MCF 10A (cell line): Measurements from ENCODE around the gene CSF2RB. TPM values are rescaled to one million over a fixed set of nuclear protein-coding genes. Genes with fewer than 3 reads are reported as not detected.

Experiments
- BruUV-seq: library from RNA; stranded (reverse); fragments of 400-500 nt; replicated peaks from 2 replicates; lab custom pipeline; 2021; lab: Mats Ljungman, UMichigan
- CTCF ChIA-PET: fragments of 300-600 bp; sonication (Branson Sonifier 250); formaldehyde crosslinking; extraction: SDS; loops from one replicate; lab custom pipeline; 2021; ENCODE audit warnings: antibody characterized with exemption, inconsistent platforms; lab: Yijun Ruan, JAX
- POLR2A ChIA-PET: fragments of 300-600, 350-650 bp; sonication (Branson Sonifier 250); formaldehyde crosslinking; extraction: SDS; loops from one replicate; lab custom pipeline; 2020; ENCODE audit warnings: antibody characterized with exemption, inconsistent platforms; lab: Yijun Ruan, JAX
- DNase-seq: peaks from one replicate; pipeline ENCODE4 v3.0.0-alpha.2; 2018; ENCODE audit not compliant: unreplicated experiment
- H3K27ac Mint-ChIP-seq: one replicate; pipeline ENCODE4 v1.8.0; 2022; ENCODE audit warnings: mild to moderate bottlenecking, low read depth, mixed read lengths; ENCODE audit not compliant: unreplicated experiment
- H3K27me3 Mint-ChIP-seq: one replicate; pipeline ENCODE4 v1.8.0; 2022; ENCODE audit warnings: mixed read lengths; ENCODE audit not compliant: insufficient read depth, unreplicated experiment
- H3K36me3 Mint-ChIP-seq: one replicate; pipeline ENCODE4 v1.8.0; 2022; ENCODE audit warnings: mild to moderate bottlenecking, moderate library complexity, mixed read lengths; ENCODE audit not compliant: insufficient read depth, unreplicated experiment
- H3K4me1 Mint-ChIP-seq: one replicate; pipeline ENCODE4 v1.8.0; 2022; ENCODE audit warnings: mixed read lengths; ENCODE audit not compliant: insufficient read depth, unreplicated experiment
- H3K4me3 Mint-ChIP-seq: one replicate; pipeline ENCODE4 v1.8.0; 2022; ENCODE audit warnings: mild to moderate bottlenecking, moderate library complexity, mixed read lengths; ENCODE audit not compliant: unreplicated experiment
- H3K9me3 Mint-ChIP-seq: one replicate; pipeline ENCODE4 v1.8.0; 2022; ENCODE audit warnings: mixed read lengths; ENCODE audit not compliant: unreplicated experiment
- CTCF ChIP-seq: fragments of 200-600 bp; IDR thresholded peaks from one replicate; pipeline ENCODE4 v1.8.0; 2022; ENCODE audit warnings: antibody characterized with exemption, mild to moderate bottlenecking; ENCODE audit not compliant: unreplicated experiment
- intact Hi-C: fragments of 100-400 bp; cut with micrococcal nuclease; formaldehyde crosslinking; loops from 2 replicates; pipeline ENCODE4 v1.14.1; 2022
- total RNA-seq: library from RNA; stranded (reverse); gene quantifications from 2 replicates; pipeline ENCODE4 v1.2.3, GENCODE V29; 2022

The CSF2RB gene
- total RNA-seq, 1 experiment from 2014 or later = not detected

GRCh38 chr22:36977947-36978660 is 64.7 kb downstream of the CSF2RB start:
- BruUV-seq = no TSS peak
- no peaks in the 10 kb centered on the region for H3K9me3 Mint-ChIP-seq
- H3K27me3 Mint-ChIP-seq = no peaks in the 10 kb centered on the region
- H3K4me1 Mint-ChIP-seq = peaks cover 10% of the 10 kb centered on the region
- DNase-seq = peak; percentile 87
- H3K4me3 Mint-ChIP-seq = peak overlapping the region; percentile 67
- peak overlapping the region; percentile 73 for H3K27ac Mint-ChIP-seq
- peak; percentile 84 for TF ChIP-seq CTCF
- ChIA-PET POLR2A (interaction anchor here (0.6 to 1.1 kb wide), 9 partner anchors 22 to 433 kb away, joined by 3 to 4 read pairs (median 3); partner anchors contain the start of gene IFT27), CTCF (interaction anchor here (0.5 to 7.5 kb wide), 29 partner anchors 10 to 647 kb away, joined by 3 to 73 read pairs (median 4); no protein-coding TSS in a partner anchor)
- intact Hi-C loops = loop anchor here (1.0 to 2.0 kb wide), 7 partner anchors 67 to 431 kb away; no protein-coding TSS in a partner anchor
- H3K36me3 Mint-ChIP-seq = no peaks in the 10 kb centered on the region

GRCh38 chr22:36979016-36979910 is 65.8 kb downstream of the CSF2RB start:
- no peak for DNase-seq
- H3K9me3 Mint-ChIP-seq = no peaks in the 10 kb centered on the region
- POLR2A ChIA-PET = interaction anchor here (0.6 to 1.1 kb wide), 3 partner anchors 60 to 204 kb away, joined by 3 to 4 read pairs (median 3); partner anchors contain the start of gene IFT27
- no peak for TF ChIP-seq CTCF
- CTCF ChIA-PET = interaction anchor here (0.6 to 7.5 kb wide), 13 partner anchors 7 to 469 kb away, joined by 3 to 73 read pairs (median 4); no protein-coding TSS in a partner anchor
- H3K4me1 Mint-ChIP-seq = peaks cover 10% of the 10 kb centered on the region
- intact Hi-C loops = loop anchor here (2.0 kb wide), 2 partner anchors 66 to 432 kb away; no protein-coding TSS in a partner anchor
- H3K4me3 Mint-ChIP-seq = no peak overlapping the region
- H3K27me3 Mint-ChIP-seq = no peaks in the 10 kb centered on the region
- no TSS peak for BruUV-seq
- H3K36me3 Mint-ChIP-seq = no peaks in the 10 kb centered on the region
- H3K27ac Mint-ChIP-seq = no peak overlapping the region

- no peak overlapping the region for H3K4me3 Mint-ChIP-seq
- no peak for DNase-seq
- no peaks in the 10 kb centered on the region for H3K27me3 Mint-ChIP-seq
- BruUV-seq = no TSS peak
- H3K36me3 Mint-ChIP-seq = no peaks in the 10 kb centered on the region
- peaks cover 10% of the 10 kb centered on the region for H3K4me1 Mint-ChIP-seq
- CTCF ChIA-PET = interaction anchor here (0.6 to 7.5 kb wide), 8 partner anchors 16 to 216 kb away, joined by 3 to 73 read pairs (median 4); no protein-coding TSS in a partner anchor
- POLR2A ChIA-PET = interaction anchor here (1.2 kb wide), 1 partner anchor 51 kb away, joined by 4 read pairs; no protein-coding TSS in a partner anchor
- no peak overlapping the region for H3K27ac Mint-ChIP-seq
- no peak for TF ChIP-seq CTCF
- no peaks in the 10 kb centered on the region for H3K9me3 Mint-ChIP-seq
- intact Hi-C loops = no loop called here
Observed at GRCh38 chr22:36981247-36981775, 67.9 kb downstream of the CSF2RB start.
